GM19468 (cell line): ENCODE measurements around the gene CENPVL1.
"Not testable (repeated sequence)": the region's sequence is repeated elsewhere in the genome, so short reads cannot be mapped to it uniquely, and the experiment has no call there.

ENCODE experiments used
- ATAC-seq: cut with Tn5 transposase; IDR thresholded peaks from one replicate; pipeline ENCODE4 v1.9.1; 2021; ENCODE audit warnings: mild to moderate bottlenecking, moderate library complexity, moderate number of reproducible peaks; ENCODE audit not compliant: unreplicated experiment; ENCODE audit errors: extremely low read depth

The CENPVL1 gene

DNA sequence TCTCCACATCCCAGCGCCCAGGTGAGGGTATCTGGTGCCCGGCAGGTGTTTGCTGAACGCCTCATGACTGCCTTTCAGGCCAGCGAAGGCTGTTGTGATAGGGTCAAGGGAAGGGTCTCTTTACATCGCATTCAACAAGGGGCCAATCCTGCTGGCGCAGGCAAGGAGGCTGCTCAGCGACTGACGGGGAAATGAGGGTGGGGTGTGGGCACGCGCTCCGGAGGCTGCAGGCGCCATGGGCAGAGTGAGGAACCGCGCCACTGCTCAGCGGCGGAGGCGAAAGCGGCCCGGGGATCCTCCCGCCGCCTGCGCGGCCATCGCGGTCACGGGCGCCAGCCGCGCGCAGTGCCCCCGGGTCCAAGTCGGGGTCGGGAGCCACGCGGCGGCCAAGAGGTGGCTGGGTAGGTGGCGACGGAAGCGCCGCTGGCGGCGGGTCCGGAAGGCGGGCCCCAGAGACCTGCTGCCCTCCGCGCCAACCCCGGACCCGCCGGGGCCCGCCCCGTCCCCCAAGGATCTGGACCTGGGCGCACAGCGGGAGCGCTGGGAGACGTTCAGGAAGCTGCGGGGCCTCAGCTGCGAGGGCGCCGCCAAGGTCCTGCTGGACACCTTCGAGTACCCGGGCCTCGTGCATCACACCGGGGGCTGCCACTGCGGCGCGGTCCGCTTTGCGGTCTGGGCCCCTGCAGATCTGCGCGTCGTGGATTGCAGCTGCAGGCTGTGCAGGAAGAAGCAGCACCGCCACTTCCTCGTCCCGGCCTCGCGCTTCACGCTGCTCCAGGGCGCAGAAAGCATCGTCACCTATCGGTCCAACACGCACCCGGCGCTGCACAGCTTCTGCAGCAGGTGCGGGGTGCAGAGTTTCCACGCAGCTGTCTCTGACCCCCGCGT lies at the start of gene CENPVL1:
CENPVL1 (plus strand) TSS at position 236 of the 888 bp plus-strand sequence; CDS start at position 236, 0 bp downstream.
- ATAC-seq: not testable (repeated sequence)

- no peak for ATAC-seq
Measured at GRCh38 chrX:51665981-51666380, 44.3 kb upstream of the CENPVL1 start.

DNA sequence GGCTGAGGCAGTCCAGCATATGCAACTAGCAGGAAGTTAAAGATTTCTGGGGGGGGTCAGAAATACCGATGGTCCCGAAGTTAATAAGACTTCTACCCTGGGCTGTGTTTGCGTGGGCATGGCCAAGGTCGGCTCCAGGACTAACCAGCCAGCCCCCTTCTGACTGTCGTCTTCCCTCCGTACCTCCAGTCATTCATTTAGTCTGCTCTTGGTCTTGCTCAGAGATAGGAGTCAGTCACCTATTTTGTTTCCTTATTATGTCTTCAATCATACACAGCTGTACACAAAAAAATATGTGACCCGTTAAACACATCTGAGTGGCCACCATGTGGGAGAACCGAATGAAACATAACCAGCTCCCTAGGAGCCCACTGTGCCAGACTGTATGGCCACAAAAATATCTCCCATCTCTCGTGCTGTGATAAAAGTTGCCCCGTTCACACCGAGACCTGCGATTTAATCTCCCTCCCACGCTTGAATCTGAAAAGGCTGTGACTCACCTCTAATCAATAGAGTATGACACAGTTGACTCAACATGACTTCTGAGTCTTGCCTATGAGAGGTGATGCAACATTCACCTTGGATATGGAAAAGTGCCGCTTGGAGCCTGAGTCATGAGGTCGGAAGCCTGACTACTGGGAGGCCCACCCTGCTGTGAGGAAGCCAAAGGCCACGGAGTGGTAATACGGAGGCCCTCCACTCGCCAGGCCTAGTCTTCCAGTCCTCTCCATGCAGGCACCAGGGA lies 30.5 kb upstream of the CENPVL1 start:
- ATAC-seq: not testable (repeated sequence)

- ATAC-seq: not testable (repeated sequence)
Measured at GRCh38 chrX:51681808-51682719, 28.2 kb upstream of the CENPVL1 start.

- ATAC-seq: not testable (repeated sequence)
Measured at GRCh38 chrX:51682720-51683062, 27.6 kb upstream of the CENPVL1 start, which contains the start of gene CENPVL2. Gene CENPVL2 (minus strand): TSS chrX:51682831. CDS start chrX:51682831, 0 bp downstream.

GRCh38 chrX:51694254-51694653 lies 16.1 kb upstream of the CENPVL1 start:
- no peak for ATAC-seq

DNA sequence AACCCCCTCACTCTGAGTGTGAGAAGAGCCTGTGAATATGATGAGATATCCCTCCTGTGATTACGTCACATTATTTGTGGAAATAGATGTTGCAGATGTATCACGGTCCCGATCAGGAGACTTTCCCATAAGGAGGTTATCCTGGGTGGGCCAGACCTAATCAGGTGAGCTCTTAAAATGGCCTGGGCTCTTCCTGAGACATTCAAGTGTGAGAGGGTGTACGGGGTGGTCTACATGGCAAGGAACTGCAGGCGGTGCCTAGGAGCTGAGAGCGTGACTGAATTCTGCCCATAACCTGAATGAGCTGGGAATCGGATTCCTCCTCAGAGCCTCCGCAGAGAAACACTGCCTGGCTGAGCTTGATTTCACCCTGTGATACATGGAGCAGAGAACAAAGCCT lies 12.9 kb upstream of the CENPVL1 start:
- ATAC-seq: no peak

- ATAC-seq: not testable (repeated sequence)
Measured at GRCh38 chrX:51712943-51713647, 2.8 kb downstream of the CENPVL1 start.

GRCh38 chrX:51728202-51728601 lies 17.9 kb downstream of the CENPVL1 start:
- ATAC-seq: no peak

DNA sequence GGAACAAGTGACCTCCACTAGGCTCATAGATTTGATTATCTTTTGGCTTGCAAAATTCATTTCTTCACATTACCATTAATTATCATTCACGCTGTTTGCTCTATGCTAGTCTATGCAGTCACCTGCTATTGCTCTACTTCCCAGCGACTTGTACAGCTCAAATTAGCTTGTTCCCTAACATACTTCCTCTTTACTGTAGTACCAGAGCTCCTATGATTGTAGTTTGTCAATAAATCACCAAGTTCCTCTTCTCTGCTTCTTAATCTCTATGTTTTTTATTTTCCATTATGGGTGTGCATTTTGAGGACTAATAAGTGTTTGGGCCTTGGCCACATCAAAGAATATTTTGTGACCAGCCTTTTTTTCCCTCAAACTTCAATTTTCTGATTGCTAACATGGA lies 26.8 kb downstream of the CENPVL1 start:
- ATAC-seq: no peak

DNA sequence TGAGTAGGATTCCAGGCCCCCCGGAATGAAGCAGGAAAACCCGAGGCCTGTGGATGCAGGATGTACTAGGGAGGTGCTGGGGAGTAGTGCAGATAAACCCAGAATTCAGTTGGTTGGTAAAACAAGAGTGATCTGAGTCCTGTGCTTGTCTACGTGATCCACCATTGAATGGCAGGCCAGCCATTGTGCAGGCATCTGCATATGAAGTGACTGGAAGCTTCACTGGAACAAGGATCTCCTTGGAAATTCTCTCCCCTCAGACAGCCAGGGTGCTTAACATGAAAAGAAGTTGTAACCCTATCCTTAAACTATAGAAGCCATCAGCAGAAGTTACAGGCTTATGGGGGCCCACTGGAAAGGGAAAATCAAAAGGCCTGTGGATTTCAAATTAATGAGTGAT lies 32.3 kb downstream of the CENPVL1 start:
- no peak for ATAC-seq

DNA sequence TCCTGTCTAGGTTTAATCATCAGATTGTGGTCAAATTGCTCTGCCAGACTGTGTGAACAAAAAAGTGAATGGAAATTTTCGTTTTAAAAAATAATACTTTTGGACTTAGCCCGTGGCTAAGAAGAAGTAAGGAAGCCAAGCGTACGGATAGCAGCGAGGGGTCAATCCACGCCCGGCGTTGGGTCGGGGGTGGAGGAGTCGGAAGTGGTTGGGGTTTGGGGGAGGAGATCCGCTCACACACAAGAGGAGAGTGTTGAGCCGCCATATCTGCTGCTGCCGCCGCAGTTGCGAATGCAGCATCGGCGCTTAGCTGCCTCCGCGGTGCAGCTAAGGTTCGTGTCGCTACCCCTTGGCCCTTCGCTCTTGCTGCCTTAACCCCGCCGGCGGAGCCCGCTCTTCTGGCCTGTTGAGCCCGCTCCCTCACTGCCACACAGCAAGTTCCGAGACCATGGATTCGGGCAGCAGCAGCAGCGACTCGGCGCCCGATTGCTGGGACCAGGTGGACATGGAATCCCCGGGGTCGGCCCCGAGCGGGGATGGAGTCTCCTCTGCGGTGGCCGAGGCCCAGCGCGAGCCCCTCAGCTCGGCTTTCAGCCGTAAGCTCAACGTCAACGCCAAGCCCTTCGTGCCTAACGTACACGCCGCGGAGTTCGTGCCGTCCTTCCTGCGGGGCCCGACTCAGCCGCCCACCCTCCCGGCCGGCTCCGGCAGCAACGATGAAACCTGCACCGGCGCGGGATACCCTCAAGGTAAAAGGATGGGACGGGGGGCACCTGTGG lies 33.1 kb downstream of the CENPVL1 start, which contains the start of gene GSPT2:
GSPT2 (plus strand) TSS at position 264 of the 779 bp plus-strand sequence; CDS start at position 449, 185 bp downstream.
- peak; percentile 78 for ATAC-seq

DNA sequence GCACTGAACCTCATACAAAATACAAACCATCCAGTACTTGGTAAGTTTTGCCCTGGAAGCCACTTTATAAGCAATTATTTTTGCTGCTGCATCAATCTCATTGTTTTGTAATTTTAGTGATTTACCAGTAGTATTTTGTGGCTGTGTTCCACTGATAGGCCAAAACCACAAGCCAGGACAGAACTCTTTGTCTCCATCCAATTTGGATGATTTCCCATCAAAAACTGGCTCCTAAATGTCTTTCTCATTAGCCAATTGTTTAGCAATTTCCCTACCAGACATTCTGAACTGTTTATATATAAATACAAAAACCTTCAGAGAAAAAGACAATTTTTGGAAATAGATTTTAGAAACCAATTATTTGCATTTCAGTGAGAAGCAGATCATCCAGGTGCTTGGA lies 37.4 kb downstream of the CENPVL1 start:
- no peak for ATAC-seq

GRCh38 chrX:51759055-51759839 lies 48.9 kb downstream of the CENPVL1 start:
- ATAC-seq: no peak

DNA sequence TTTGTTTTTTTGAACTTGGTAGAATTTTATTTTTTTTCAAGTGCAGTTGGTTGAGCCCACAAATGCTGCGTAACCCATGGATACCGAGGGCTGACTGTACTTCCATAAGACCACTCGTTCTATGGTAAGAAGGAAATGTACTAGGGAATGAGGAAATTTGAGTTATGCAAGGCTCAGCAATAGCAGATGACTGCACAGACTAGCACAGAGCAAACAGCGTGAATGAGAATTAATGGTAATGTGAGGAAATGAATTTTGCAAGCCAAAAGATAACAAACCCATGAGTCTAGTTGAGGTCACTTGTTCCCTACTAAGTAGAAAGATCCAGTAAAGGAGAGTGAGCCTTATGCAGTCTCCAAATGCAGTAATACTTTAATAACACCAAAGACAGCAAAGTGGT lies 50.3 kb downstream of the CENPVL1 start:
- no peak for ATAC-seq
